Activated CD8-positive, alpha-beta T cell treated with anti-CD3 and anti-CD28 coated beads for 36 hours (primary cell): ENCODE results near the gene PTPRN2. TPM values are rescaled to one million over a fixed set of nuclear protein-coding genes. Genes with fewer than 3 reads are reported as not detected.

Experiments
- ATAC-seq: fragments of 200-7000 bp; cut with Tn5 transposase; one replicate; pipeline ENCODE4 v1.10.0; 2021; ENCODE audit warnings: mild to moderate bottlenecking, moderate library complexity
- CTCF ChIA-PET: fragments of 350-600 bp; sonication (Branson Sonifier 250); formaldehyde crosslinking; loops from one replicate; lab custom pipeline; 2021; ENCODE audit warnings: antibody characterized with exemption; lab: Charles Lee
- POLR2A ChIA-PET: fragments of 350-600 bp; sonication (Branson Sonifier 250); formaldehyde crosslinking; loops from one replicate; lab custom pipeline; 2021; ENCODE audit warnings: antibody characterized with exemption; lab: Charles Lee
- DNase-seq: peaks from one replicate; pipeline ENCODE4 v3.0.0-alpha.2; 2020
- H3K27ac Mint-ChIP-seq: one replicate; pipeline ENCODE4 v1.8.0; 2021; ENCODE audit warnings: mild to moderate bottlenecking, mixed read lengths
- H3K27me3 Mint-ChIP-seq: one replicate; pipeline ENCODE4 v1.8.0; 2021; ENCODE audit warnings: mixed read lengths
- H3K36me3 Mint-ChIP-seq: one replicate; pipeline ENCODE4 v1.8.0; 2021; ENCODE audit warnings: low read depth, mixed read lengths
- H3K4me1 Mint-ChIP-seq: one replicate; pipeline ENCODE4 v1.8.0; 2021; ENCODE audit warnings: low read depth, mixed read lengths
- H3K4me3 Mint-ChIP-seq: one replicate; pipeline ENCODE4 v1.8.0; 2021; ENCODE audit warnings: mild to moderate bottlenecking, moderate library complexity, mixed read lengths
- H3K9me3 Mint-ChIP-seq: one replicate; pipeline ENCODE4 v1.8.0; 2021; ENCODE audit warnings: mixed read lengths
- CTCF ChIP-seq: fragments of 200-600 bp; IDR thresholded peaks from one replicate; pipeline ENCODE4 v1.8.0; 2022; ENCODE audit warnings: antibody characterized with exemption, mild to moderate bottlenecking
- intact Hi-C: fragments of 100-400 bp; cut with micrococcal nuclease; formaldehyde crosslinking; loops from one replicate; pipeline ENCODE4 v1.10.0; 2022
- total RNA-seq, 2 experiments: library from RNA; stranded (reverse); gene quantifications; one replicate each; pipeline ENCODE4 v1.2.3, GENCODE V29; 2021

Gene PTPRN2
- total RNA-seq, 2 experiments from 2014 or later: 0.49 to 0.65 TPM

GRCh38 chr7:158584407-158584806 is 3.2 kb downstream of the PTPRN2 start:
- CTCF ChIA-PET: no interaction called here
- Mint-ChIP-seq H3K4me3 (no peak overlapping the region), H3K27ac (no peak overlapping the region), H3K4me1 (peaks cover 6% of the 10 kb centered on the region), H3K36me3 (no peaks in the 10 kb centered on the region), H3K9me3 (peaks cover 8% of the 10 kb centered on the region), H3K27me3 (peaks cover 52% of the 10 kb centered on the region)
- DNase-seq: no peak
- TF ChIP-seq CTCF: no peak
- intact Hi-C loops: no loop called here
- ATAC-seq: no peak
- POLR2A ChIA-PET: no interaction called here

GRCh38 chr7:158583810-158584209 is 3.8 kb downstream of the PTPRN2 start:
- POLR2A ChIA-PET: no interaction called here
- Mint-ChIP-seq H3K27me3 (peaks cover 46% of the 10 kb centered on the region), H3K27ac (no peak overlapping the region), H3K36me3 (no peaks in the 10 kb centered on the region), H3K9me3 (peaks cover 8% of the 10 kb centered on the region), H3K4me1 (peaks cover 6% of the 10 kb centered on the region), H3K4me3 (no peak overlapping the region)
- no peak for DNase-seq
- no peak for ATAC-seq
- intact Hi-C loops: no loop called here
- CTCF ChIA-PET: no interaction called here
- no peak for TF ChIP-seq CTCF

- ATAC-seq: no peak
- ChIA-PET CTCF (no interaction called here), POLR2A (interaction anchor here (0.6 kb wide), 1 partner anchor 227 kb away, joined by 3 read pairs; no protein-coding TSS in a partner anchor)
- Mint-ChIP-seq H3K4me3 (no peak overlapping the region), H3K9me3 (peaks cover 8% of the 10 kb centered on the region), H3K36me3 (no peaks in the 10 kb centered on the region), H3K27ac (no peak overlapping the region), H3K4me1 (peaks cover 6% of the 10 kb centered on the region), H3K27me3 (peaks cover 45% of the 10 kb centered on the region)
- TF ChIP-seq CTCF: no peak
- intact Hi-C loops: no loop called here
- DNase-seq: no peak
These were observed 4.5 kb downstream of the PTPRN2 start for GRCh38 chr7:158583143-158583542.

- intact Hi-C loops: no loop called here
- Mint-ChIP-seq H3K27me3 (peaks cover 45% of the 10 kb centered on the region), H3K27ac (no peak overlapping the region), H3K36me3 (no peaks in the 10 kb centered on the region), H3K4me1 (peaks cover 6% of the 10 kb centered on the region), H3K9me3 (peaks cover 8% of the 10 kb centered on the region), H3K4me3 (no peak overlapping the region)
- TF ChIP-seq CTCF: no peak
- DNase-seq (no peak), ATAC-seq (no peak)
- POLR2A ChIA-PET: no interaction called here
- CTCF ChIA-PET: no interaction called here
These were observed 5.5 kb downstream of the PTPRN2 start for GRCh38 chr7:158582089-158582456.

GRCh38 chr7:158581440-158582088 is 6.1 kb downstream of the PTPRN2 start:
- intact Hi-C loops: no loop called here
- TF ChIP-seq CTCF: no peak
- POLR2A ChIA-PET: no interaction called here
- Mint-ChIP-seq H3K9me3 (peaks cover 8% of the 10 kb centered on the region), H3K4me1 (peaks cover 6% of the 10 kb centered on the region), H3K36me3 (no peaks in the 10 kb centered on the region), H3K4me3 (no peak overlapping the region), H3K27me3 (peaks cover 45% of the 10 kb centered on the region), H3K27ac (no peak overlapping the region)
- ATAC-seq: no peak
- no peak for DNase-seq
- CTCF ChIA-PET: no interaction called here
